Suprapubic skin (tissue), 4 donors: ENCODE results near the gene GRIK4. TPM values are rescaled to one million over a fixed set of nuclear protein-coding genes. Genes with fewer than 3 reads are reported as not detected.

Experiments used
- DNase-seq, 2 donors: peaks; one replicate each; pipeline ENCODE4 v3.0.0-alpha.2; 2019; ENCODE audit warnings: low spot score in 2 of 2
- H3K27ac ChIP-seq: fragments of 200-600 bp; sonication (generic); one replicate; pipeline ENCODE4 v1.5.1; 2019
- H3K27me3 ChIP-seq: fragments of 200-600 bp; sonication (generic); one replicate; pipeline ENCODE4 v1.5.1; 2019
- H3K36me3 ChIP-seq: fragments of 200-600 bp; sonication (generic); one replicate; pipeline ENCODE4 v1.5.1; 2019
- H3K4me1 ChIP-seq: fragments of 200-600 bp; sonication (generic); one replicate; pipeline ENCODE4 v1.5.1; 2019
- H3K4me3 ChIP-seq: fragments of 200-600 bp; sonication (generic); one replicate; pipeline ENCODE4 v1.5.1; 2019; ENCODE audit warnings: mild to moderate bottlenecking
- H3K9me3 ChIP-seq: fragments of 200-600 bp; sonication (generic); one replicate; pipeline ENCODE4 v1.5.1; 2019
- CTCF ChIP-seq, 2 donors: fragments of 200-600 bp in 1 of 2; fragments of 450-650 bp in 1 of 2; sonication (generic) in 1 of 2; IDR thresholded peaks; one replicate each; pipeline ENCODE4 v1.5.1; 2016 to 2019; ENCODE audit warnings: antibody characterized with exemption in 2 of 2, mild to moderate bottlenecking in 1 of 2, moderate library complexity in 1 of 2
- EP300 ChIP-seq: sonication (generic); formaldehyde crosslinking; IDR thresholded peaks from one replicate; pipeline ENCODE4 v1.6.1; 2017; ENCODE audit warnings: antibody characterized with exemption
- POLR2A ChIP-seq, 2 donors: fragments of 450-650 bp; IDR thresholded peaks; one replicate each; pipeline ENCODE4 v1.6.1; 2017; ENCODE audit warnings: antibody characterized with exemption in 2 of 2, mild to moderate bottlenecking in 2 of 2, moderate library complexity in 2 of 2
- POLR2AphosphoS5 ChIP-seq, 3 donors: sonication (generic); formaldehyde crosslinking; IDR thresholded peaks; one replicate each; pipeline ENCODE4 v1.6.1; 2017; ENCODE audit warnings: antibody characterized with exemption in 3 of 3
- WGBS: methylation state at CpG from one replicate; pipeline ENCODE4 v1.1.5; 2018; 5-methylcytosine and 5-hydroxymethylcytosine counted together
- total RNA-seq, 4 donors: library from RNA; depleted of rRNA; stranded (reverse); fragments of >200 nt; gene quantifications; one replicate each; pipeline ENCODE4 v1.1.0, GENCODE V29; 2016

GRIK4 gene
- total RNA-seq, 4 donors from 2014 or later = 0.24 TPM; not detected in 3

GRCh38 chr11:120663142-120663541, 151.6 kb downstream of the GRIK4 start:
- TF ChIP-seq POLR2AphosphoS5 (IDR thresholded peaks at IDR 0.05) (no peak), POLR2A (IDR thresholded peaks at IDR 0.05) (no peak), CTCF (IDR thresholded peaks at IDR 0.05) (no peak), EP300 (no peak)

GRCh38 chr11:120666121-120666639, 154.6 kb downstream of the GRIK4 start:
- no peaks in the 10 kb centered on the region for H3K9me3 ChIP-seq
- no peak for DNase-seq
- no peaks in the 10 kb centered on the region for H3K36me3 ChIP-seq
- H3K27ac ChIP-seq = no peak overlapping the region
- WGBS = 75% methylated on average over 10 of the region's 10 CpGs
- H3K27me3 ChIP-seq = peaks cover 44% of the 10 kb centered on the region
- no peak overlapping the region for H3K4me3 ChIP-seq
- TF ChIP-seq POLR2A (IDR thresholded peaks at IDR 0.05) (no peak), POLR2AphosphoS5 (IDR thresholded peaks at IDR 0.05) (no peak), EP300 (no peak), CTCF (IDR thresholded peaks at IDR 0.05) (no peak)
- no peaks in the 10 kb centered on the region for H3K4me1 ChIP-seq

More at GRCh38 chr11:120663142-120663541, 151.6 kb downstream of the GRIK4 start:
- WGBS = 82% methylated on average over 2 of the region's 2 CpGs
- Histone ChIP-seq H3K27me3 (peaks cover 41% of the 10 kb centered on the region), H3K27ac (no peak overlapping the region), H3K4me1 (no peaks in the 10 kb centered on the region), H3K4me3 (no peak overlapping the region), H3K9me3 (no peaks in the 10 kb centered on the region), H3K36me3 (no peaks in the 10 kb centered on the region)
- DNase-seq = peak in 1 of 2 donors; percentile 26

GRCh38 chr11:120667281-120667680, 155.7 kb downstream of the GRIK4 start:
- H3K36me3 ChIP-seq = no peaks in the 10 kb centered on the region
- H3K9me3 ChIP-seq = no peaks in the 10 kb centered on the region
- no peak for DNase-seq
- 27% methylated on average over 11 of the region's 14 CpGs for WGBS
- peaks cover 46% of the 10 kb centered on the region for H3K27me3 ChIP-seq
- no peak overlapping the region for H3K27ac ChIP-seq
- H3K4me3 ChIP-seq = no peak overlapping the region
- no peak for TF ChIP-seq POLR2A (IDR thresholded peaks at IDR 0.05)
- no peak for TF ChIP-seq EP300
- no peak for TF ChIP-seq POLR2AphosphoS5 (IDR thresholded peaks at IDR 0.05)
- TF ChIP-seq CTCF (IDR thresholded peaks at IDR 0.05) = no peak
- H3K4me1 ChIP-seq = no peaks in the 10 kb centered on the region

- Histone ChIP-seq H3K4me3 (no peak overlapping the region), H3K36me3 (no peaks in the 10 kb centered on the region), H3K27ac (no peak overlapping the region), H3K4me1 (no peaks in the 10 kb centered on the region), H3K9me3 (no peaks in the 10 kb centered on the region), H3K27me3 (peaks cover 46% of the 10 kb centered on the region)
- TF ChIP-seq POLR2AphosphoS5 (IDR thresholded peaks at IDR 0.05) = no peak
- TF ChIP-seq CTCF (IDR thresholded peaks at IDR 0.05) = no peak
- TF ChIP-seq EP300 = no peak
- no peak for TF ChIP-seq POLR2A (IDR thresholded peaks at IDR 0.05)
- no peak for DNase-seq
- 100% methylated on average over 1 of the region's 1 CpG for WGBS
Measured at GRCh38 chr11:120667934-120668333, 156.4 kb downstream of the GRIK4 start.

- no peak for DNase-seq
- 73% methylated on average over 4 of the region's 4 CpGs for WGBS
- H3K4me1 ChIP-seq = no peaks in the 10 kb centered on the region
- no peaks in the 10 kb centered on the region for H3K9me3 ChIP-seq
- H3K27me3 ChIP-seq = peaks cover 43% of the 10 kb centered on the region
- no peak overlapping the region for H3K4me3 ChIP-seq
- no peaks in the 10 kb centered on the region for H3K36me3 ChIP-seq
- TF ChIP-seq POLR2A (IDR thresholded peaks at IDR 0.05) = no peak
- TF ChIP-seq EP300 = no peak
- no peak for TF ChIP-seq CTCF (IDR thresholded peaks at IDR 0.05)
- TF ChIP-seq POLR2AphosphoS5 (IDR thresholded peaks at IDR 0.05) = no peak
- no peak overlapping the region for H3K27ac ChIP-seq
Measured at GRCh38 chr11:120668537-120668936, 157.0 kb downstream of the GRIK4 start.
